DMS53 treated with DMSO at 0.1 percent for 48 hours (cell line): ENCODE measurements around the gene PSMC4.
"Not testable (repeated sequence)": the region's sequence is repeated elsewhere in the genome, so short reads cannot be mapped to it uniquely, and the experiment has no call there.

Source experiments
- DNase-seq: peaks from one replicate; lab custom pipeline; 2025; ENCODE audit not compliant: unreplicated experiment; lab: John Stamatoyannopoulos, UW

Gene PSMC4

DNA sequence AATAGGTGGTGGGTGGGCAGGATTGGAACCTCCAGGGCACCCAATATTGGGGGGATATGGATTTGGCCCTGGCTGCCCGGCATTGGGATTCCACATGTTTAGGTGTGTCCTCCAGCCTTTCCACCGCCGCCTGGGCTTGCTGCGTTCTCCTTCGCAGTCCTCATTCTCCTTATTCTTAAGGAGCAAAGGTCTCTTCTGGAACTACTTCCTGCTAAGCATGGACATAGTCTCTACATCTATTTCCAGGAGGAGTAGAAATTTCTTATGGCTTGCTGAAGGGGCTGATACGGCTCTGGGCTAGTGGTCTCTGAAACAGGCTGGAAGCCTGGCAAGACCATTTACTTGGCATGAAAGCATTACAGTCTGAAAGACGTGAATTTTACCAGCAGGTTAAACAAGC lies 27.4 kb upstream of the PSMC4 start:
- no peak for DNase-seq

DNA sequence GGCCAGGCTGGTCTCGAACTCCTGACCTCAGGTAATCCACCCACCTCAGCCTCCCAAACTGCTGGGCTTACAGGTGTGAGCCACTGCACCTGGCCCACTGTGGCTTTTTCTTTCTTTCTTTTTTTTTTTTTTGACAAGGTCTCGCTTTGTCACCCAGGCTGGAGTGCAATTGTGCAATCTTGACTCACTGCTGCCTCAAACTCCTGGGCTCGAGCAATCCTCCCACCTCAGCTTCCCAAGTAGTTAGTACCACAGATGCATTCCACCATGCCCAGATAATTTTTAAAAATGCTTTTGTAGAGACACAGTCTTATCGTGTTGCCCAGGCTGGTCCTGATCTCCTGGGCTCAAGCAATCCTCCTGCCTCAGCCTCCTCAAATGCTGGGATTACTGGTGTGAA lies 24.4 kb upstream of the PSMC4 start:
- DNase-seq = no peak

DNA sequence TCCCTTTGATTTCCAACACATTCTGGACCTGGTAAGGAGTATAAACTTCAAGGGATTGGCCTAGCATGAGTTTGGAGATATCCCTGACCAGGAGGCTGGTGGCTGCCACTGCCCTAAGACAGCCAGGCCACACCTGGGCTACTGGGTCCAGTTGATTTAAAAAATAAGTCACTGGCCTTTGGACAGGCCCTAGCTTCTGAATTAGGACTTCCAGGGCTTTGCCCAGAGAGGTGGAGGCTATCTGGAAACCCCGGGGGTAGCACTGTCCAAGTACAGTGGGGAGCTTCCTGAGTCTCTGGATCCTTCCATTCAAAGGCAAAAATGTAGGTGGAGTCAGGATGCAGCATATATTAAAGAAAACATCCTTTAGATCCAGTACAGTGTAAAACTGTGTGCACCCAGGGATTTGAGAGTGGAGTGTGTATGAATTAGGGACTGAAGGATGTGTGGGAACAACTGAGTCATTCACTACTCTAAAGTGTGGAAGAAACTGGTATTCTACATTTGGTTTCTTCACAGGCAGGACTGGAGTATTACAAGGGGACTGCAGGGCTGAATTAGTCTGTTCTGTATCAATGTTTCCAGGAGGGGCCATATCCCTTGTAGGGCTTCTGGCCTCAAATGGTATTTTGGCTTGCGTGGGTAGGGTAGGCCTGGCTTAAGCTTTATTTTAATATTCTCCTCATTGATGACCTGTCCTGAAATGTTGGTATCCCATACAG lies 21.8 kb upstream of the PSMC4 start:
- DNase-seq = no peak

DNA sequence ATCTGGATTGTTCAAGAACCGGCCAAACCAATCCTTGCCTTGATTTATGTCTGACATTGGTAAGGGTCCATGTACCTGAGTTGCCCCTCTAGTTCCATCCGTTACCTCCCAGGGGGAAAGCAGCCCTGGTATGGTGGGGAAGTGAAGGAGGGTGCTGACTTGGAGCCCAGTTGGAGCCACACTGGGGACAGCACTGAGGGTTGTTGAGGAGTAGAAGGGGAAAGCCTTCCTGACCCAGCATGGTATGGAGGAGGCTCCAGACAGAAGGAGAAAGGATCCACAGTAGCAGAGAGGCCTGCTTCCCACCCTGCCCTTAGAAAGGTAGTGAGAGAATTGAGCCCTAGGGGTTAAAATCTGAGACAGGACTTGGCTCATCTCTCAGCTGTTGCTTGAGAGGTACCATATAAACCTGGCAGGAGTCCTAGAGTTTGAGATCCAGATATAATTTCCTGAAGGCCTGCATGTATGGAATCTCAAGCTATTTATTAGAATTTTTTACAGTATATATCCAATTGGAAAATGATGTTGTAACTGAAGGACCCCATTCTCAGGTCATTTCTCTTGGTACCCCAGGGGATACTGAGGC lies 19.8 kb upstream of the PSMC4 start:
- DNase-seq = no peak

DNA sequence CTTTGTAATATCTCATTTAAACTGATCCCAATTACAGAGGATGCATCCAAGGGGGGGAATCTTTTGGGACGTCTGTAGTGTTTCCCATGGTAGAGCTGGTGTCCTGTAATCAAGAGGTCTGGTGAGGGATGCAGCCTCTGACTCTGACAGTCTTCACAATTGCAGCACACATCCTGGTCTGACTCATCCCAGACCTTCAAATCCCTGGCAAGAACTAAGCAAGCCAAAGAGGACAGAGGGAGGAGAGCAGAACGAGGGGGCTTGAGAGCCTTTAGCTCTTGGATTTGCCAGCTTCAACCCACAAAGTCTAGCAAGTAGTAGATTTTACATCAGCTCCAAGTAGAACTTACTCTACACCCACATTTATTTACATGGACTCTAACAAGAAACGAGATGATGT lies 19.3 kb upstream of the PSMC4 start:
- no peak for DNase-seq

DNA sequence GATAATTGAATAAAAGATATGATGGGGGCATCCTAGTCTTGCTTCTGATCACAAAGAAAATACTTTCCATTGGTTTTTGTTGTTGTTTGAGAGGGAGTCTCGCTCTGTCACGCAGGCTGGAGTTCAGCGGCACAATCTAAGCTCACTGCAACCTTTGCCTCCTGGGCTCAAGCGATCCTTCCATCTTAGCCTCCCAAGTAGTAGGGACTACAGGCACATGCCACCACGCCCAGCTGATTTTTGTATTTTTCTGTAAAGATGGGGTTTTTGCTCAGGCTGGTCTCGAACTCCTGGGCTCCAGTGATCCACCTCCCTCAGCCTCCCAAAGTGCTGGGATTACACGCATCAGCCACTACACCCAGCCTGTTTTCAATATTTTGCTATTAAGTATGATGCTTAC lies 17.1 kb upstream of the PSMC4 start:
- no peak for DNase-seq

DNA sequence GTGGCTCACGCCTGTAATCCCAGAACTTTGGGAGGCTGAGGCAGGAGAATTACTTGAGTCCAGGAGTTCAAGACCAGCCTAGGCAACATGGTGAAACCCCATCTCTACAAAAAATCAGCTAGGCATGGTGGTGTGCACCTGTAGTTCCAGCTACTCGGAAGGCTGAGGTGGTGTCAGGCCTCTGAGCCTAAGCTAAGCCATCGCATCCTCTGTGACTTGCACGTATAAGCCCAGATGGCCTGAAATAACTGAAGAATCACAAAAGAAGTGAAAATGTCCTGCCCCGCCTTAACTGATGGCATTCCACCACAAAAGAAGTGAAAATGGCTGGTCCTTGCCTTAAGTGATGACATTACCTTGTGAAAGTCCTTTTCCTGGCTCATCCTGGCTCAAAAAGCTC lies 13.1 kb upstream of the PSMC4 start:
- DNase-seq = not testable (repeated sequence)

DNA sequence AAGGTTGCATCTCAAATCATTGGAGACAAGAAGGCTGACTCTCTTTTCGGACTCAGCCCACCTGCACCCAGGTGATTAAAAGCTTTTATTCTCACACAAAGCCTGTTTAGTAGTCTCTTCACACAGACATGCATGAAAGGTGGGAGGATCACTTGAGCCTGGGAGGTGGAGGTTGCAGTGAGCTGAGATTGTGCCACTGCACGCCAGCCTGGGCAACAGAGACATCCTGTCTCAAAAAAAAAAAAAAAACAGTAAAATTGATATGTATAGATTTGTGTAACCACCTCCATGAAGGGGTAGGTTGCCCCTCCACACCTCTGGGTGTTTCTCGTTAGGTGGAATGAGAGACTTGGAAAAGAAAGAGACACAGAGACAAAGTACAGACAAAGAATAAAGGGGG lies 12.0 kb upstream of the PSMC4 start:
- not testable (repeated sequence) for DNase-seq

DNA sequence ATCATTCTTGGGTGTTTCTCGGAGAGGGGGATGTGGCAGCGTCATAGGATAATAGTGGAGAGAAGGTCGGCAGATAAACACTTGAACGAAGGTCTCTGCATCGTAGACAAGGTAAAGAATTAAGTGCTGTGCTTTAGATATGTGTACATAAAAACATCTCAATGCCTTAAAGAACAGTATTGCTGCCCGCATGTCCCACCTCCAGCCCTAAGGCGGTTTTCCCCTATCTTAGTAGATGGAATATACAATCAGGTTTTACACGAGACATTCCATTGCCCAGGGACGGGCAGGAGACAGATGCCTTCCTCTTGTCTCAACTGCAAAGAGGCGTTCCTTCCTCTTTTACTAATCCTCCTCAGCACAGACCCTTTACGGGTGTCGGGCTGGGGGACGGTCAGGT lies 11.6 kb upstream of the PSMC4 start:
- DNase-seq = not testable (repeated sequence)

DNA sequence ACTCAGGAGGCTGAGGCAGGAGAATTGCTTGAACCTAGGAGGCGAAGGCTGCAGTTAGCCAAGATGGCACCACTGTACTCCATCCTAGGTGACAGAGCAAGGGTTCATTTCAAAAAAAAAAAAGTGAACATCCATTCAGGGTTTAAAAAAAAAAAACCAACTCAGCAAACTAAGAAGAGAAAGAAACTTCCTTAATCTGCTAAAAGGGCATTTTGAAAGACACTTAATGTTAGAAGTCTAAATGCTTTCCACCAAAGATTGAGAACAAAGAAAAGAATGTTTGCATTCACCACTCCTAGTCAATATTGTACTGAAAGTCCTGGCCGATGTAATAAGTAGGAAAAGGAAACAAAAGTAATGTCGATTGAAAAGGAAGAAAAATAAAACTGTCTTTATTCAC lies 7.1 kb upstream of the PSMC4 start:
- no peak for DNase-seq

DNA sequence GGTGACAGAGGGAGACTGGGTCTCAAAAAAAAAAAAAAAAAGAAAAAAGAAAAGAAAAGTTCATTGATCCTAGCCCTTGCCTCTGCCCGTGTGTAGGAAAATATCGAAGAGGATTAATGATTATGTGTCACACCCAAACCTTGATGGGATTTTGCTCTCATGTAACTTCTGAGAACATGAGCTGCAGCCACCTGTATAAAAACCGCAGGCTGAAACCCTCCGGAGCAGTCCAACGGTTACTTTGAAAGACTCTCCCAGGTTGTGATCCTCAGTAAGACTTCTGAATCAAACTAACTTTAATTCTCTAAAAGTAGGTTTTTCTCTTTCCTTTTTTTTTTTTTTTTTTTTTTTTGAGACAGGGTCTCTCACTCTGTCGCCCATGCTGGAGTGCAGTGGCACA lies 4.3 kb upstream of the PSMC4 start:
- no peak for DNase-seq

DNA sequence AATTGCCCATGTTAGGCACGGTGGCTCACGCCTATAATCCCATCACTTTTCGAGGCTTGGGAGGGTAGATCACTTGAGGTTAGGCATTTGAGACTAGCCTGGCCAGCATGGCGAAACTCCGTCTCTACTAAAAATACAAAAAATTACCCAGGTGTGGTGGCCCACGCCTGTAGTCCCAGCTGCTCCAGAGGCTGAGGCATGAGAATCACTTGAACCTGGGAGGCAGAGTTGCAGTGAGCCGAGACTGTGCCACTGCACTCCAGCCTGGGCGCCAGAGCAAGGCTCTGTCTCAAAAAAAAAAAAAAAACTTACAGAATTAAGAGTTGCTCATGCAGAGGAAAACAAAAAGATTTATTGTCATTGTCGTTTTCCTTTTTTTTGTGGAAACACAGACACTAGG lies 3.4 kb upstream of the PSMC4 start:
- DNase-seq = no peak

DNA sequence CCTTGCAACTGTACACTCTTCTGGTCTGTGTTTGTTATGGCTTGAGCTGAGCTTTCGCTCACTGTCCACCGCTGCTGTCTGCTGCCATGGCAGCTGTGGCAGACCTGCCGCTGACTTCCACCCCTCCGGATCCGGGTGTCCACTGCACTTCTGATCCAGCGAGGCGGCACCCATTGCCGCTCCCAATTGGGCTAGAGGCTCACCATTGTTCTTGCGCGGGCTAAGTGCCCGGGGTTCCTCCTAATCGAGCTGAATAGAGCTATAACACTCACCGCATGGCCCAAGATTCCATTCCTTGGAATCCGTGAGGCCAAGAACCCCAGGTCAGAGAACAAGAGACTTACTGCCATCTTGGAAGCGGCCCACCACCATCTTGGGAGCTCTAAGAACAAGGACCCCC lies 2.2 kb upstream of the PSMC4 start:
- no peak for DNase-seq

DNA sequence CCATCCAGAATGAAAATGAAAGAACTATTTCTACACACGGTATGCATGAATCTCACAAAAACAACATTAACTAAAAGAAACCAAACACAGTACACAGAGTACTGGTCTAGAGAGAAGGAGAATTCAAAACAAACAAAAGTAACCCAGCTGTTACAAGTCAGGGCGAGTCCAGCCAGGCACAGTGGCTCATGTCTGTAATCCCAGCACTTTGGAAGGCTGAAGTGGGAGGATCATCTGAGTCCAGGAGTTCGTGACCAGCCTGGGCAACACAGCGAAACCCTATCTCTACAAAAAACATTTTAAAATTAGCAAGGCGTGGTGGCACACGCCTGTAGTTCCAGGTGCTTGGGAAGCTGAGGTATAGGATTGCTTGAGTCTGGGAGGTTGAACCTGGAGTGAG lies 1.7 kb upstream of the PSMC4 start:
- DNase-seq = no peak

DNA sequence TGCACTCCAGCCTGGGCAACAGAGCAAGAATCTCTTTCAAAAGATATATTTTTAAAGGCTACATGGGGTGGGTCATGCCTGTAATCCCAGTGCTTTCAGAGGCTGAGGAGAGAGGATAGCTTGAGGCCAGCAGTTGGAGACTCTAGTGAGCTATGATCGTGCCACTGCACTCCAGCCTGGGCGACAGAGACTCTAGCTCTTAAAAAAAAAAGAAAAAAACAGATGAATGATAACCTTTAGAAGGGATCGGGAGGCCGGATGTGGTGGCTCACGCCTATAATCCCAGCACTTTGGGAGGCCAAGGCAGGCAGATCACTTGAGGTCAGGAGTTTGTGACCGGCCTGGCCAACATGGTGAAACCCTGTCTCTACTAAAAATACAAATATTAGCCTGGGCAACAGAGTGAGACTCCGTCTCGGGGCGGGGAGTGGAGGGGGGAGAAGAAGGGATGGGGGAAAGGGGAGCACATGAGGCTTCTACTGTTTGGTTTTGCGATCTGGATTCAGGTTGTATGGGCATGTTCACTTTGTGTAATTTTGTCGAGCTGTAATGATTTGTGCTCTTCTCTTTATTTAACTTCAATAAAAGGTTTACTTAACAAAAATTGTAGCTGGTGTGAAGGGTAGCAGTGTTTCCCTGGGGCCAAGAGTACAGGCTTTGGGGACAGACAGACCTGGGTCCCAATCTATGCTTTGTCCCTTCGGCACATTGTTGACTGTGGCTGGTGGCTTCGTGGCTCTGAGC lies 1.1 kb upstream of the PSMC4 start:
- DNase-seq = no peak

DNA sequence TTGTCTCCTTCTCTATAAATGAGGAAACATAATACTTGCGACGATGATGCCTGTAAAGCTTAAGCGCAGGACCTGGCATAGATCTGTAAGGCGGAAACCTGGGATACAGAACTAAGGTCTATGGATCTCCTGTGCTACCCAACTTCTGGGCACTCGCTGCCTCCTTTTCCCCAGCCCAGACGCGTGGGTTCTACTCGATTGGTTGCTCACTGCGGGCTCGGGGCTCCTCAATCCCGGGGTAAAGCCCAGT lies 615 bp upstream of the PSMC4 start:
- peak; percentile 37 for DNase-seq

DNA sequence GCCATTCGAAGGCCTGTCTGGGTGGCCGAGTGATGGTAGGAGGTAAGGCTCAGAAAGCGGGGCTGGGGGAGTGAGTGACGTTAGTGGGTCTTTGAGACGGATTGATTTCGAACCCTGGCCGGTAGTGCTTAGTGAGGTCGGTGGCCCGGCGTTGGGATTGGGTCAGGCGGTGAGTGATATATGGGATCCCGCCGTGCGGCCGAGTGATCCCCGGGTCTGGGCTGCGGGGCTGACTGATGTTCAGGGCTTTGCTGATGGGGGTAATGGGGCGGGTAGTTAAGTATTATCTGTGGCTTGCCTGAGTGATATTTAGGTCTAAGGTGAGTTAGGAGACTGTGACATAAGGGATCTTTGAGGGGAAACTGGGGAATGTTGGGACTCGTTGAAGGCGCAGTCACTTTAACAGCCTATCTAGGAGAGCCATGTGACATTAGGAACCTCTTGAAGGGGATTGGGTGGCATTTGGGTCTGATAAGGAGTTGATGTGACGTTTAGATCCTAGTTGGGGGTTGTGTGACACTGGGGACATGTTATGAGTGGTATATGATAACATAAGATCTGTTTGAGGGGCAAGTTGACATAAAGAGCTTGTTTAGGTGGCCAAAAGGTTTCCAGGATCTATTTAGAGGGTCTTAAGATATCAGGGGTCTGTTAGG lies 543 bp downstream of the PSMC4 start:
- DNase-seq = peak; percentile 40

DNA sequence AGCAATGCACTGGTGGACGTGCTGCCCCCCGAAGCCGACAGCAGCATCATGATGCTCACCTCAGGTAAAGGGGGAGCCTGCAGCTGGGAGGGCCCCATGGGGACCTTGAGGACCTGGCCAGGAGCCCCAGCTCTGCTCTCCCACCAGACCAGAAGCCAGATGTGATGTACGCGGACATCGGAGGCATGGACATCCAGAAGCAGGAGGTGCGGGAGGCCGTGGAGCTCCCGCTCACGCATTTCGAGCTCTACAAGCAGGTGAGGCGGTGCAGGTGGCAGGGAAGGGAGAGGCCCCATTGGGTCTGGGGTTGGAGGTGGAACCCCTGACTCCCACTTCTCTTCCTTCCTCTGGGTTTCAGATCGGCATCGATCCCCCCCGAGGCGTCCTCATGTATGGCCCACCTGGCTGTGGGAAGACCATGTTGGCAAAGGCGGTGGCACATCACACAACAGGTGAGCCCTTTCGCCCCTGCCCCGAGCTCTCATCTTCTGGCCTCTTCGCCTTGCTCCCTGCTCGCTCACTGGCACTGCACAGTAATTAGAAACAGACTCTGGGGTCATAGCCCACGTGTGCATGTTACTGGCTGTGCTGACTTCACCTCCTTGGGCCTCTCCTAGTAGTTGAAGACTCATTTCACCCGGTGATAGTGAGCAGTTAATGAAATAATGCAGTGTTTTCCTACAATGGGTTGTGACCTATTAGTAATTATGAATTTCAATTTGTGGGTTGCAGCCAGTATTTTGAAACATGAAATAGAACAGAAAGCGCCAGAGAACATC lies 3.6 kb downstream of the PSMC4 start:
- DNase-seq = no peak

DNA sequence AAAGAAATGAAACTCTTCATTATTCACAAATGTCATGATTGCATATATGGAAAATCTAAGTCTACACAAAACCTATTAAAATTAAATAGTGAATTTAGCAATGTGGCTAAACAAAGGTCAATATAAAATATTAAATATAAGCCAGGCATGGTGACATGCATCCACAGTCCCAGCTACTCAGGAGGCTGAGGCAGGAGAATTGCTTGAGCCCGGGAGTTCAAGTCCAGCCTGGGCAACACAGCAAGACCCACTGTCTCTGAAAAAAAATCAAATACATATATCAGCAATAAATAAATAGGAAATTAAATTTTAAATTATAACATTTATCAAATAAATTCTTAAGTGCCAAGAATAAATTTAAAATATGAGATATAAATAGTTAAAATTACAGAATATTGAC lies 11.9 kb downstream of the PSMC4 start:
- DNase-seq = no peak

DNA sequence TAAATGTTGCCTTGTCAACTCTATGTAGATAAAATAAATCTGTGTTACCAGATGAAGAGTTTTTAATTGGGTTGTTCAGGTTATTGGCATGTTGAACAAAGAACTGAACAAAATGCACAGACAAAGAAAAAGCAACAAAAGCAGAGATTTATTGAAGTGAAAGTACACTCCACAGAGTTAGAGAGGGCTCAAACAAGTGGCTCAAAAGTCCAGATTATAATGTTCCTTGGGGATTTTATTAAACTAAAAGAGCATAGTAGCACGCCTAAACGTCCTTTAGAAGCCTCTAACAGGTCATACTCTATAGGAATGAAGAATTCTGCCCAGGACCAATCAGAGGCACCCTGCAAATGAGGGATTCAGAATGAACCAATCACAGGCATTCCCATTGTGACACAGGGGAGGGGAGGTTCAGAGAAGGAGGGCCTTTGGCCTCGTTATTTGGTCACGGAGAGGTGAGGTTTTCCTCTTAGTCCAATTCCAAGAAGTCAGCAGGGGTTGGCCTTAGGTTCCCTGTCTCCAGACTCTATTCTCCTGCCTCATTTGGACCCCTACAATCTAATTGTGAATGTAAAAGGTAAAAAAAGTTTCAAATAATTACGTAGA lies 12.8 kb downstream of the PSMC4 start:
- no peak for DNase-seq

DNA sequence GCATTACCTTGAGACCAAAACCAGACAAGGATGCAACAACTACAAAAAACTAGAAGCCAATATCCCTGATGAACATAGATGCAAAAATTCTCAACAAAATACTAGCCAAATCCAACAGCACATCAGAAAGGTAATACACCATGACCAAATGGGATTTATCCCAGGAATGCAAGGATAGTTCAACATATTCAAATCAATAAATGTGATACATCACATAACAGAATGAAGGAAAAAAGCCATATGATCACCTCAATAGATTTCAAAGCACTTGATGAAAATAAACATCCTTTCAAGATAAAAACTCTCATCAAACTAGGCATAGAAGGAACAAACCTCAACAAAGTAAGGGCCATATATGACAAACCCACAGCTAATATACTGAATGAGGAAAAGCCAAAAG lies 15.7 kb downstream of the PSMC4 start:
- no peak for DNase-seq
